ENCODE results near the gene TDRD15.
"Not testable (repeated sequence)": the region's sequence is repeated elsewhere in the genome, so short reads cannot be mapped to it uniquely, and the experiment has no call there.

Gene TDRD15

GRCh38 chr2:21142149-21142548, 18.4 kb downstream of the TDRD15 start:
- in situ Hi-C loops (cut with MboI; ENCODE audit: low sequenced_read_pairs): no loop called here

- in situ Hi-C loops (cut with MboI; ENCODE audit: low sequenced_read_pairs): no loop called here
Measured at GRCh38 chr2:21146638-21147037, 22.9 kb downstream of the TDRD15 start.

- in situ Hi-C loops (cut with MboI; ENCODE audit: low sequenced_read_pairs): no loop called here
Measured at GRCh38 chr2:21148718-21149117, 24.9 kb downstream of the TDRD15 start.

GRCh38 chr2:21151234-21151633, 27.5 kb downstream of the TDRD15 start:
- in situ Hi-C loops (cut with MboI; ENCODE audit: low sequenced_read_pairs): not testable (repeated sequence)

- in situ Hi-C loops (cut with MboI; ENCODE audit: low sequenced_read_pairs): no loop called here
Measured at GRCh38 chr2:21155365-21156136, 31.8 kb downstream of the TDRD15 start.

- in situ Hi-C loops (cut with MboI; ENCODE audit: low sequenced_read_pairs): no loop called here
Measured at GRCh38 chr2:21161122-21161521, 37.4 kb downstream of the TDRD15 start.

GRCh38 chr2:21161832-21162614, 38.3 kb downstream of the TDRD15 start:
- in situ Hi-C loops (cut with MboI; ENCODE audit: low sequenced_read_pairs): no loop called here

GRCh38 chr2:21162615-21162878, 38.8 kb downstream of the TDRD15 start:
- in situ Hi-C loops (cut with MboI; ENCODE audit: low sequenced_read_pairs): no loop called here

GRCh38 chr2:21163213-21163612, 39.4 kb downstream of the TDRD15 start:
- in situ Hi-C loops (cut with MboI; ENCODE audit: low sequenced_read_pairs): no loop called here

GRCh38 chr2:21165350-21165749, 41.6 kb downstream of the TDRD15 start:
- in situ Hi-C loops (cut with MboI; ENCODE audit: low sequenced_read_pairs): no loop called here

GRCh38 chr2:21175895-21176646, 52.3 kb downstream of the TDRD15 start:
- in situ Hi-C loops (cut with MboI; ENCODE audit: low sequenced_read_pairs): no loop called here

- in situ Hi-C loops (cut with MboI; ENCODE audit: low sequenced_read_pairs): no loop called here
Measured at GRCh38 chr2:21181957-21182356, 58.2 kb downstream of the TDRD15 start.

GRCh38 chr2:21183306-21183705, 59.5 kb downstream of the TDRD15 start:
- in situ Hi-C loops (cut with MboI; ENCODE audit: low sequenced_read_pairs): no loop called here

- in situ Hi-C loops (cut with MboI; ENCODE audit: low sequenced_read_pairs): no loop called here
Measured at GRCh38 chr2:21183726-21184125, 60.0 kb downstream of the TDRD15 start.

GRCh38 chr2:21191535-21191934, 67.8 kb downstream of the TDRD15 start:
- in situ Hi-C loops (cut with MboI; ENCODE audit: low sequenced_read_pairs): no loop called here
